ENCODE results near the gene RASA3. TPM values are rescaled to one million over a fixed set of nuclear protein-coding genes. Genes with fewer than 3 reads are reported as not detected.

Gene RASA3
- total and polyA plus RNA-seq, 12 donors: 6.8 to 16.9 (median 10.3) TPM

DNA sequence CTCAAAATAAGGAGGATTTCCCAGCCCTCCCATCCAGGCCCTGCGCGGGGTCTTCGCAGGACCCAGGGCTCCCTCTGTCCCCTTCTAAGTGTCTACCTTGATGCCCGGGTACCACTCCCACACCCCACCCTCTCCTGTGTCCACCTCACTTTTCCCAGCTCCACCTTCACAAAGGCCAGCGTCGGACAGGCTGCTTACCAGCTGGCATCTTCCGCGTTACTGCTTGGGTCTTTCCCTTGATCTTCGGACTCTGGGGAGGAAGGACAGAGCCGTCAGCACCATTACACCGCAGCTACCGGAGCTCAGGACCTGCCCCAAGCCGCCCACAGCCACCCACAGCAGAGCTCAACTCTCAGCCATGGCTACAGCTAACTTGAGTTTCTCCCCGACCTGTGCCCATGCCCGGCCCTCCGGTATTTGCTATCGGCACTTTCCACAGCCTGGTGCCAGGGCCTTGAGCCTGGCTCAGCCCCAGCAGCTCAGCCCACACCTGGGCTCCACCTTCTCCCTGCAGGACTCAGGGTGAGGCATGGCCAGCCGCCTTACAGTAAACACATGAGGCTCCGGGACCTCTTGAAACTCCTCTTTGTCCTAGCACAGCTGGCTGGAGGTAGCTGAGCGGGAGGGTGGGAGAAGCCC is 162.3 kb downstream of the RASA3 start:
- Histone ChIP-seq H3K4me1 (peaks cover 3 to 16% (median 8%) of the 10 kb centered on the region in 9 donors), H3K27ac (peak overlapping the region in 3 of 10 donors; percentile 38 to 63 (median 52)), H3K36me3 (peaks cover 0 to 14% (median 0%) of the 10 kb centered on the region in 9 donors), H3K4me3 (no peak overlapping the region), H3K9me3 (no peaks in the 10 kb centered on the region), H3K27me3 (no peaks in the 10 kb centered on the region)
- no peak for DNase-seq
- ATAC-seq: peak in 6 of 8 donors; percentile 14 to 32 (median 22)
- TF ChIP-seq, protein P1, sequence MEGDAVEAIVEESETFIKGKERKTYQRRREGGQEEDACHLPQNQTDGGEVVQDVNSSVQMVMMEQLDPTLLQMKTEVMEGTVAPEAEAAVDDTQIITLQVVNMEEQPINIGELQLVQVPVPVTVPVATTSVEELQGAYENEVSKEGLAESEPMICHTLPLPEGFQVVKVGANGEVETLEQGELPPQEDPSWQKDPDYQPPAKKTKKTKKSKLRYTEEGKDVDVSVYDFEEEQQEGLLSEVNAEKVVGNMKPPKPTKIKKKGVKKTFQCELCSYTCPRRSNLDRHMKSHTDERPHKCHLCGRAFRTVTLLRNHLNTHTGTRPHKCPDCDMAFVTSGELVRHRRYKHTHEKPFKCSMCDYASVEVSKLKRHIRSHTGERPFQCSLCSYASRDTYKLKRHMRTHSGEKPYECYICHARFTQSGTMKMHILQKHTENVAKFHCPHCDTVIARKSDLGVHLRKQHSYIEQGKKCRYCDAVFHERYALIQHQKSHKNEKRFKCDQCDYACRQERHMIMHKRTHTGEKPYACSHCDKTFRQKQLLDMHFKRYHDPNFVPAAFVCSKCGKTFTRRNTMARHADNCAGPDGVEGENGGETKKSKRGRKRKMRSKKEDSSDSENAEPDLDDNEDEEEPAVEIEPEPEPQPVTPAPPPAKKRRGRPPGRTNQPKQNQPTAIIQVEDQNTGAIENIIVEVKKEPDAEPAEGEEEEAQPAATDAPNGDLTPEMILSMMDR (IDR thresholded peaks at IDR 0.05): no peak
- intact Hi-C loops (cut with DNase I): loop anchor here in 1 of 10 donors (5.0 kb wide), 1 partner anchor 257 kb away; no protein-coding TSS in a partner anchor
- 86 to 90% methylated on average over 20 of the region's 20 CpGs for WGBS, 2 donors

DNA sequence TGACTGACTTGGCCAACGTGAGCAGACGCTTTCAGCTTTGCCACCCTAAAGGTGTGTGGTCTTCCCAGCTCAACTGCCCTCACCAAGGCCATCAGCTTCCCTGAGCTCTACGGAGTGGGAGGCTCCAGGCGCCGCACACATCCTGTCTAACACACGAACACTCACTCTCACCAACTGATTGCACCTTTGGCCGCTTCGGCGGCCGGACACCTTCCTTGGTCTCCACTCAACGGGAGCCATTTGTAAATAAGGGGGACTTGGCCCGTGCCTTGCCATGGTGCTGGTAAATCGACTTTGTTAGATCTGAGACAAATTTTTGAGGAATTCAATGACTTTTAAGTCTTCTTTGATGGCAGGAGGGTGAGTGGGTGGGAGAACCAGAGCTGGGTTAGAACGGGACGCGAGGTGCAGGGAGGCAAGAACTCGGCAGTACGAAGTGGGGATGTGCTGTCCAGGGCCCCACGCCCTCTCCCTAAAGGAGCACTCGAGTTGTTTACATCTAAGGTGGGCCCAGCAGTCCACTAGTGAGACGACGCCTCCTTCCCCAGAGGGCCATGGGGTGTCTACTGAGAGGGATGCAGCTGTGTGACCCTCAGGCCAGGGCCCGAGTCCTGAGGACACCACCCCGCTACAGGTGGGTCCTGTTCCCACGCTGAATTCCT is 163.0 kb downstream of the RASA3 start:
- H3K4me1 ChIP-seq: peaks cover 3 to 16% (median 8%) of the 10 kb centered on the region in 9 donors
- WGBS, 2 donors: 95 to 96% methylated on average over 25 of the region's 25 CpGs
- H3K27ac ChIP-seq: no peak overlapping the region
- no peaks in the 10 kb centered on the region for H3K27me3 ChIP-seq
- TF ChIP-seq, protein P1 (IDR thresholded peaks at IDR 0.05): no peak
- DNase-seq (no peak), ATAC-seq (no peak)
- H3K4me3 ChIP-seq: no peak overlapping the region
- no peaks in the 10 kb centered on the region for H3K9me3 ChIP-seq
- intact Hi-C loops (cut with DNase I): loop anchor here in 1 of 10 donors (5.0 kb wide), 1 partner anchor 258 kb away; no protein-coding TSS in a partner anchor
- H3K36me3 ChIP-seq: peaks cover 0 to 8% (median 0%) of the 10 kb centered on the region in 9 donors

DNA sequence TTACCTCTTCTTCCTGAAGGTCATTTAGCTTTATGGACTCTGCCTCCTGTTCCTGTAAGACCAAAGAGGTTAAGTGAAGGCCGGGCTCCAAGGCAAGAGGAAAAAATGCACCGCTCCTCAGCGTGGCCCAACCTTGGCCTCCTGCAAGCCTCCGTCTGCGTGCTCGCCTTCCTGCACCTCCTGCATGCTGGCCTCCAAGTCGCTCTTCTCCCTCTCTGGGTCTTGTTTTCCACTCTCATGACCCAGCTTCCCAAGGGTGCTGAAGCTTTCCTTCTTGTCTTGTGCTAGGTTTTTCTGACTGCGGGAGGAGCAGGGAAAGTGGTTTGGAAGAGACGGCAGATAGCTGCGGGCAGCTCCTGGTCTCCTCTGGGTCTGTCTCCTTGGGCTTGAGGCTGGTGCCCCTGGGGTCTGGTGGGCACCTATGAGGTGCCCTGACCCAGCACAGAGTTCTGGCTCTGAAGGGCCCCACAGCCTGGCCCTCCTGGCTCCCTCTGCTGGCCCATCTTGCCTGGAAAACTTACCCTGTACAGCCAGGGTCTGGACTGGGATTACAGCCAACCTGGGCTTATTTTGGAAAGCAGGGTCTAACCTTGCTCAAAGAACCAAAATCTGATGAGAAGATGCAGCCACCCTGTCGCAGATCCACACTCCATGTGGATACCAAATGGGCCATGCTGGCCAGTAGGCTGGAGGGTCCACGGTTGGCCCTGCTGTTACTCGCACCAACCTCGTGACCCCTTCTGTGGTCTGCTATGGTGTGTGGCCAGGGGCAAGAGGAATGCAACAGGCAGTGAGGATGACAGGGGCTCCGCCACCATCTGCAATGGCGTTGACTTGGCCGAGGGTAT is 163.7 kb downstream of the RASA3 start:
- no peaks in the 10 kb centered on the region for H3K27me3 ChIP-seq
- 95 to 97% methylated on average over 17 of the region's 17 CpGs for WGBS, 2 donors
- peaks cover 3 to 16% (median 8%) of the 10 kb centered on the region in 9 donors for H3K4me1 ChIP-seq
- intact Hi-C loops (cut with DNase I): loop anchor here in 1 of 10 donors (5.0 kb wide), 1 partner anchor 259 kb away; no protein-coding TSS in a partner anchor
- no peak overlapping the region for H3K4me3 ChIP-seq
- ATAC-seq (no peak), DNase-seq (no peak)
- TF ChIP-seq, protein P1 (IDR thresholded peaks at IDR 0.05): no peak
- peaks cover 0 to 4% (median 0%) of the 10 kb centered on the region in 9 donors for H3K36me3 ChIP-seq
- no peak overlapping the region for H3K27ac ChIP-seq
- H3K9me3 ChIP-seq: no peaks in the 10 kb centered on the region

Measured in heart right ventricle (tissue), 16 donors.